Kasumi-1 (cell line): ENCODE data around the gene P2RY11.

Source experiments
- DNase-seq, 2 experiments: peaks; one replicate each; lab custom pipeline; 2025; lab: John Stamatoyannopoulos, UW

The P2RY11 gene

GRCh38 chr19:10111405-10111811 lies at the start of gene P2RY11:
Gene P2RY11 (plus strand): TSS chr19:10111693. CDS start chr19:10111722, 29 bp downstream.
- peak; percentile 79 to 86 for DNase-seq

- peak in 1 of 2 experiments; percentile 15 for DNase-seq
Observed at GRCh38 chr19:10061717-10062310, 49.7 kb upstream of the P2RY11 start.

GRCh38 chr19:10068205-10068604 lies 43.3 kb upstream of the P2RY11 start:
- DNase-seq = peak; percentile 23 to 30

- DNase-seq = no peak
Observed at GRCh38 chr19:10069046-10069445, 42.4 kb upstream of the P2RY11 start.

GRCh38 chr19:10070730-10071446 lies 40.6 kb upstream of the P2RY11 start:
- DNase-seq = no peak

GRCh38 chr19:10074153-10074552 lies 37.3 kb upstream of the P2RY11 start:
- peak; percentile 88 to 93 for DNase-seq

- DNase-seq = no peak
Observed at GRCh38 chr19:10076535-10076934, 35.0 kb upstream of the P2RY11 start.

- DNase-seq = no peak
Observed at GRCh38 chr19:10078329-10078728, 33.2 kb upstream of the P2RY11 start.

- DNase-seq = no peak
Observed at GRCh38 chr19:10079031-10079453, 32.5 kb upstream of the P2RY11 start.

- DNase-seq = no peak
Observed at GRCh38 chr19:10083911-10084310, 27.6 kb upstream of the P2RY11 start.

- DNase-seq = no peak
Observed at GRCh38 chr19:10084803-10085202, 26.7 kb upstream of the P2RY11 start.

- DNase-seq = peak; percentile 50 to 63
Observed at GRCh38 chr19:10085641-10086590, 25.6 kb upstream of the P2RY11 start, which contains the start of gene SHFL. Gene SHFL (plus strand): TSS chr19:10086317. CDS start chr19:10086428, 111 bp downstream.

GRCh38 chr19:10086591-10087192 lies 24.8 kb upstream of the P2RY11 start:
- no peak for DNase-seq

- no peak for DNase-seq
Observed at GRCh38 chr19:10087296-10088061, 24.0 kb upstream of the P2RY11 start.

GRCh38 chr19:10088949-10089554 lies 22.4 kb upstream of the P2RY11 start:
- DNase-seq = no peak

- no peak for DNase-seq
Observed at GRCh38 chr19:10089801-10090375, 21.6 kb upstream of the P2RY11 start.

GRCh38 chr19:10091370-10091687 lies 20.2 kb upstream of the P2RY11 start:
- DNase-seq = no peak

GRCh38 chr19:10091895-10092641 lies 19.4 kb upstream of the P2RY11 start:
- DNase-seq = no peak

- no peak for DNase-seq
Observed at GRCh38 chr19:10092648-10093294, 18.7 kb upstream of the P2RY11 start.
